ENCODE measurements around the gene TAS2R9.

TAS2R9 gene

GRCh38 chr12:10810068-10810467 is at the start of gene TAS2R9:
Gene TAS2R9 (minus strand): TSS chr12:10810168. CDS start chr12:10810075, 93 bp downstream.
- Histone ChIP-seq H3K4me1 (ENCODE audit: insufficient read depth, low read length) (no peaks in the 10 kb centered on the region), H3K9me3 (ENCODE audit: control insufficient read depth, insufficient read depth, low read length) (no peaks in the 10 kb centered on the region), H3K9ac (ENCODE audit: low read depth, low read length) (no peak within 1 kb of the TSS), H3K36me3 (ENCODE audit: insufficient read depth, low read length) (no peaks in the 10 kb centered on the region)

- Histone ChIP-seq H3K36me3 (ENCODE audit: insufficient read depth, low read length) (no peaks in the 10 kb centered on the region), H3K9me3 (ENCODE audit: control insufficient read depth, insufficient read depth, low read length) (peaks cover 14% of the 10 kb centered on the region), H3K9ac (ENCODE audit: low read depth, low read length) (no peak overlapping the region), H3K4me1 (ENCODE audit: insufficient read depth, low read length) (no peaks in the 10 kb centered on the region)
Measured at GRCh38 chr12:10855807-10856206, 45.8 kb upstream of the TAS2R9 start.

GRCh38 chr12:10853776-10854175 is 43.8 kb upstream of the TAS2R9 start:
- Histone ChIP-seq H3K36me3 (ENCODE audit: insufficient read depth, low read length) (no peaks in the 10 kb centered on the region), H3K9ac (ENCODE audit: low read depth, low read length) (no peak overlapping the region), H3K4me1 (ENCODE audit: insufficient read depth, low read length) (no peaks in the 10 kb centered on the region), H3K9me3 (ENCODE audit: control insufficient read depth, insufficient read depth, low read length) (peaks cover 14% of the 10 kb centered on the region)

- Histone ChIP-seq H3K36me3 (ENCODE audit: insufficient read depth, low read length) (no peaks in the 10 kb centered on the region), H3K9me3 (ENCODE audit: control insufficient read depth, insufficient read depth, low read length) (peaks cover 11% of the 10 kb centered on the region), H3K9ac (ENCODE audit: low read depth, low read length) (no peak overlapping the region), H3K4me1 (ENCODE audit: insufficient read depth, low read length) (no peaks in the 10 kb centered on the region)
Measured at GRCh38 chr12:10851243-10851858, 41.4 kb upstream of the TAS2R9 start.

GRCh38 chr12:10849425-10849878 is 39.5 kb upstream of the TAS2R9 start, which contains the start of gene PRR4:
Gene PRR4 (minus strand): TSS chr12:10849475. CDS start chr12:10849437, 38 bp downstream.
- Histone ChIP-seq H3K9ac (ENCODE audit: low read depth, low read length) (no peak within 1 kb of the TSS), H3K9me3 (ENCODE audit: control insufficient read depth, insufficient read depth, low read length) (no peaks in the 10 kb centered on the region), H3K36me3 (ENCODE audit: insufficient read depth, low read length) (no peaks in the 10 kb centered on the region)

GRCh38 chr12:10847744-10848143 is 37.8 kb upstream of the TAS2R9 start:
- Histone ChIP-seq H3K9me3 (ENCODE audit: control insufficient read depth, insufficient read depth, low read length) (no peaks in the 10 kb centered on the region), H3K4me1 (ENCODE audit: insufficient read depth, low read length) (0 out of 2 replicates have a peak, but pooled peaks cover 4% of the 10 kb centered on the region), H3K36me3 (ENCODE audit: insufficient read depth, low read length) (no peaks in the 10 kb centered on the region), H3K9ac (ENCODE audit: low read depth, low read length) (no peak overlapping the region)

More at GRCh38 chr12:10849425-10849878, 39.5 kb upstream of the TAS2R9 start, which contains the start of gene PRR4:
- 0 out of 2 replicates have a peak, but pooled peaks cover under 1% of the 10 kb centered on the region for H3K4me1 ChIP-seq (ENCODE audit: insufficient read depth, low read length)

- no peak overlapping the region for H3K9ac ChIP-seq (ENCODE audit: low read depth, low read length)
- 0 out of 2 replicates have a peak, but pooled peaks cover 4% of the 10 kb centered on the region for H3K4me1 ChIP-seq (ENCODE audit: insufficient read depth, low read length)
- no peaks in the 10 kb centered on the region for H3K9me3 ChIP-seq (ENCODE audit: control insufficient read depth, insufficient read depth, low read length)
- H3K36me3 ChIP-seq (ENCODE audit: insufficient read depth, low read length), result no peaks in the 10 kb centered on the region
Measured at GRCh38 chr12:10842862-10843261, 32.9 kb upstream of the TAS2R9 start.

- Histone ChIP-seq H3K4me1 (ENCODE audit: insufficient read depth, low read length) (no peaks in the 10 kb centered on the region), H3K9ac (ENCODE audit: low read depth, low read length) (no peak overlapping the region), H3K9me3 (ENCODE audit: control insufficient read depth, insufficient read depth, low read length) (no peaks in the 10 kb centered on the region), H3K36me3 (ENCODE audit: insufficient read depth, low read length) (no peaks in the 10 kb centered on the region)
Measured at GRCh38 chr12:10838461-10838860, 28.5 kb upstream of the TAS2R9 start.

GRCh38 chr12:10829994-10830393 is 20.0 kb upstream of the TAS2R9 start:
- Histone ChIP-seq H3K4me1 (ENCODE audit: insufficient read depth, low read length) (no peaks in the 10 kb centered on the region), H3K9ac (ENCODE audit: low read depth, low read length) (no peak overlapping the region), H3K36me3 (ENCODE audit: insufficient read depth, low read length) (no peaks in the 10 kb centered on the region), H3K9me3 (ENCODE audit: control insufficient read depth, insufficient read depth, low read length) (no peaks in the 10 kb centered on the region)

- H3K9me3 ChIP-seq (ENCODE audit: control insufficient read depth, insufficient read depth, low read length), result no peaks in the 10 kb centered on the region
- H3K9ac ChIP-seq (ENCODE audit: low read depth, low read length), result no peak within 1 kb of the TSS
- H3K36me3 ChIP-seq (ENCODE audit: insufficient read depth, low read length), result no peaks in the 10 kb centered on the region
- H3K4me1 ChIP-seq (ENCODE audit: insufficient read depth, low read length), result no peaks in the 10 kb centered on the region
Measured at GRCh38 chr12:10826258-10826657, 16.3 kb upstream of the TAS2R9 start, which contains the start of gene TAS2R10. Gene TAS2R10 (minus strand): TSS chr12:10826358. CDS start chr12:10826269, 89 bp downstream.

- H3K9me3 ChIP-seq (ENCODE audit: control insufficient read depth, insufficient read depth, low read length), result no peaks in the 10 kb centered on the region
- no peaks in the 10 kb centered on the region for H3K36me3 ChIP-seq (ENCODE audit: insufficient read depth, low read length)
- no peaks in the 10 kb centered on the region for H3K4me1 ChIP-seq (ENCODE audit: insufficient read depth, low read length)
- H3K9ac ChIP-seq (ENCODE audit: low read depth, low read length), result no peak overlapping the region
Measured at GRCh38 chr12:10824957-10825356, 15.0 kb upstream of the TAS2R9 start.

GRCh38 chr12:10811883-10812536 is 2.0 kb upstream of the TAS2R9 start:
- Histone ChIP-seq H3K9ac (ENCODE audit: low read depth, low read length) (no peak overlapping the region), H3K4me1 (ENCODE audit: insufficient read depth, low read length) (no peaks in the 10 kb centered on the region), H3K9me3 (ENCODE audit: control insufficient read depth, insufficient read depth, low read length) (no peaks in the 10 kb centered on the region), H3K36me3 (ENCODE audit: insufficient read depth, low read length) (no peaks in the 10 kb centered on the region)

- H3K9ac ChIP-seq (ENCODE audit: low read depth, low read length), result no peak within 1 kb of the TSS
- peaks cover 7% of the 10 kb centered on the region; the same call in 1 of the 2 replicates for H3K4me1 ChIP-seq (ENCODE audit: insufficient read depth, low read length)
- no peaks in the 10 kb centered on the region for H3K36me3 ChIP-seq (ENCODE audit: insufficient read depth, low read length)
- H3K9me3 ChIP-seq (ENCODE audit: control insufficient read depth, insufficient read depth, low read length), result no peaks in the 10 kb centered on the region
Measured at GRCh38 chr12:10807186-10807585, 2.8 kb downstream of the TAS2R9 start, which contains the start of gene TAS2R8. Gene TAS2R8 (minus strand): TSS chr12:10807286. CDS start chr12:10806980, 306 bp downstream.

GRCh38 chr12:10802587-10802986 is 7.4 kb downstream of the TAS2R9 start, which contains the start of gene TAS2R7:
Gene TAS2R7 (minus strand): TSS chr12:10802627. CDS start chr12:10802570, 57 bp downstream.
- H3K4me1 ChIP-seq (ENCODE audit: insufficient read depth, low read length), result peaks cover 12% of the 10 kb centered on the region; the same call in 1 of the 2 replicates
- no peak within 1 kb of the TSS for H3K9ac ChIP-seq (ENCODE audit: low read depth, low read length)
- H3K9me3 ChIP-seq (ENCODE audit: control insufficient read depth, insufficient read depth, low read length), result no peaks in the 10 kb centered on the region

More at GRCh38 chr12:10802587-10802986, 7.4 kb downstream of the TAS2R9 start, which contains the start of gene TAS2R7:
- no peaks in the 10 kb centered on the region for H3K36me3 ChIP-seq (ENCODE audit: insufficient read depth, low read length)

Data from ES-I3 (cell line).